Astrocyte (in vitro differentiated cells and primary cell): ENCODE results near the gene MCF2L.

Experiments
- CTCF ChIP-seq: IDR thresholded peaks from 2 replicates; pipeline ENCODE4 v1.5.1; 2011; ENCODE audit warnings: low read depth, mild to moderate bottlenecking, inconsistent platforms, low read length, moderate library complexity; ENCODE audit not compliant: insufficient read depth
- EZH2 ChIP-seq: IDR thresholded peaks from 2 replicates; pipeline ENCODE4 v1.6.1; 2012; ENCODE audit warnings: mild to moderate bottlenecking, low read length, inconsistent platforms; ENCODE audit not compliant: insufficient read depth

GRCh38 chr13:113124211-113124970 is 155.4 kb downstream of the MCF2L start:
- TF ChIP-seq CTCF (no peak), EZH2 (no peak)
